DMS153 (cell line): Measurements from ENCODE around the gene CCT7.

Source experiments
- DNase-seq: peaks from one replicate; lab custom pipeline; 2025; lab: John Stamatoyannopoulos, UW

The CCT7 gene

DNA sequence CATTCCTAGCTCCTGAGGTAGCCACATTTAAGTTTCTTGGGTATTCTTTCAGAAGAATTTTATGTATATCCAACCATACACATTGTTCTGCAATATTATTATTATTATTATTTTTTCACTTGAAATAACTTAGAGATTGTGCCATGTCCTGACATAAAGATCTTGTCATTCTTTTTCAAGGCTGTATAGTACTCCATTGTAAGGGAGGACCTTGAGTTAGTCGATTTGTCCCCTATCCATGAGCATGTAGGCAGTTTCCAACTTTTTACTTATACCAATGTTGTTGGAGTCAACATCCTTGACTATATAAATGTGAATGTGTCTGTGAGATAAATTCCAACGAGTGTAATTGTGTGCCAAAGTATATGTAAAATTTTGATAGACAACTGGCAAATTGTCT is 60.1 kb downstream of the CCT7 start:
- no peak for DNase-seq

DNA sequence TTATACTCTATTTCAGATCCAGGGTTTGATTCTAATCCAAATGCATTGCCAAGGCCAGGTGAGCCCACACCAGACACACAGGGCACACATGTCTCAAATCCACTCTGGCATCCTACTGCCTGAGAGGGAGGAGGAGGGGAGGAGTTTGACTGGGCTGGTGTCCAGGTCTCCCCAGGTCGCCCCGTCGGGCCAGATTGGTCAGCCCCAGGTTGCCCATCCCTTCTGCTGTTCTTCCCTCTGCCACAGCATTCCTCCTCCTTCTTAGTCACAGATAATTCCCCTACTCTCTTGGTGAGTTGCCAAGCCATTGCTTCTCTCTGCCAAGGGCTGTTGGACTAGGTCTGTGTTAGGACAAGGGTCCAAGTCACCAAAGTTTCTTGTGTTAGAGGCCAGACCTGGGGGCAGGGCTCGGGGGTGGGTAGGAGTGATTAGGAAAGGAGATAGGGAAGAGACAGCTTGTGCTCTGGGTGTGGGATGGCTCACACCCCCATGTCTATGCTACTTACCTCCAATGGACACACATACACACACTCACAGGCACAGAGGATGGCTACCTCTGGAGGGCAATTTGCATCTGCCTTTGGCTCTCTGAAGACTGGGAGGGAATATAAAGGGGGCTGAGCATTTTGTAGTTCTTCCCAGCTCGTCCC is 61.8 kb downstream of the CCT7 start:
- no peak for DNase-seq

DNA sequence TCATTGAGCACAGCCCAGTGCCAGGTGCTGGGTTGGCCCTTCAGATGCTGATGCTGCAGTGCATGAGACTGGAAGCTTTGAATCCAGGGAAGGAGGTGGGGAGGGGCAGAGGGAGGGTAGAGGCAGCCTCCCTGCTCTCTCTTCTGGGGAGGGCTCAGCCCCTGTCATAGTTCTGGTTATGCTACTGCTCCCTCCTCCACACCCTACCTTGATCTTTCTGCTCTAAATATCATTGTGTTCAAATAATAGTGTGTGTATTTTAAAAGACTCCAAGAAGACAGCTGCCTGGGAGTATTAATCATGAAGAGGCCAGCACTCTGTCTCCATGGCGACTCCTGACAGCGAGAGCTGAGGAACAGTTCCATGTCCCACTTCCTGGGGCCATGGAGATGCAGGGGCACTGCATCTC is 63.0 kb downstream of the CCT7 start:
- DNase-seq = peak; percentile 44

DNA sequence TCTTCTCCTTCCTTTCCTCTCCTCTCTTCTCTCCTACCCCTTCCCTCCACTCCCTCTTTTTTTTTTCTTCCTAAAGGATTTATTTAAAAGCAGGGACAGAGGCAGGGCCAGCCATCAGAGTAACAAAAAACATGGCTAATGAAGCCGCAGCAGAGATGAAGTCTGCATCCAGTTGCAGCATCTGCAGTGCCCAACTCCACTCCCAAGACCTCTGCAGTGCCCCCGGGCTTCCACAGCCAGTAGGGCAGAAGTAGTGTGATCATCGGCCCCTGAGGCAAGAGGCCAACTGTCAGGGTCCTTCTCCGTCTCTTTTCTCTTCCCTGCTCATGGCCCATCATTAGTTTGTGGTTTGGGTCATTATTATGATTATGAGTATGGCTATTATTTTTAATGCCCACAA is 63.5 kb downstream of the CCT7 start:
- DNase-seq = no peak

DNA sequence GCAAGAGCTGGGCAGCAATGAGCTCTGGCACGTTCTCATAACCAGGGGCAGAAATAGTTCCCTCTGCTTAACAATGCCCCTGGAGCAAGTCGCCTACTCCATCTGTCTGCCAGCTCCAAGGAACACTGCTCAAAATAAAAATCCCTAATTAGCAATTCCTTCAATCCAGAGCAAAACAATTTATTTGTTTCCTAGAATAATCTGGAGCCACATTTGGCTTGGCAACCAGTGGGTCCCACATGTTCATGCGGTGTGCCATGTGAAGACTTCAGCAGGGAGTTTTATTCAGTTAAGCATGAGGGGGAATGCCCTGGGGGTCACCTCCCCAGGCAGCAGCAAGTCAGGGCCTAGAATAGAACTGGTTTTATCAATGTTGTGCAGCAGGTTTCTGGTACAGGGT is 66.8 kb downstream of the CCT7 start:
- DNase-seq = no peak

DNA sequence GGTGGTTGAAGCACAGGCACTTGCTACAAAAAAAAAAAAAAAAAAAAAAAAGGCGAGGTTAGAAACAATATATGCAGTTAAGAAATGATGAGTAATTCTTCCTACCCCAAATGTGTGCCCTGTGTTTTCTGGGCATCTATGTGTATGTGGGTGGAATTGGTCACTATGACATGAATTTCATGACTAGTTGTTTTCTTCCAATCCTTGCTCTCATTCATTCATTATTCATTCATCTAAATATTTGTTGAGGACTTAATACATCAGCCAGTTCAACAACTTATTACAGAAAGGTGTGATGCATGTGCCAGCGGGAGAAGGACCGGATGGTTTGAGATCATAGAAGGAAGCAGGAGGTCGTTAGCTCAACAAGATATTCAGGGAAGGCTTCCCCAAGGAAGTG is 67.5 kb downstream of the CCT7 start:
- DNase-seq = no peak
